HEK293 (cell line): Measurements from ENCODE around the gene PDE11A.

Experiments
- CTCF ChIA-PET: fragments of 350-600 bp; formaldehyde crosslinking; extraction: SDS; loops from one replicate; lab custom pipeline; 2021; ENCODE audit warnings: antibody characterized with exemption; lab: Yijun Ruan, JAX
- POLR2A ChIA-PET: fragments of 300-600 bp; formaldehyde crosslinking; extraction: SDS; loops from one replicate; lab custom pipeline; 2020; ENCODE audit warnings: antibody characterized with exemption, inconsistent platforms; lab: Yijun Ruan, JAX
- H3K27ac ChIP-seq: fragments of 200-500 bp; sonication (Bioruptor generic); 2 replicates; pipeline ENCODE4 v1.5.1; 2014; ENCODE audit warnings: low read depth, low read length, control low read depth, inconsistent platforms; ENCODE audit errors: extremely low read depth
- H3K36me3 ChIP-seq, 2 experiments: fragments of 200-500 bp in 1 of 2; sonication (Bioruptor generic) in 1 of 2; 1 replicate in 1 of 2; 2 replicates in 1 of 2; pipeline ENCODE4 v1.5.1; 2014 to 2017; ENCODE audit warnings: inconsistent platforms in 2 of 2, low read length in 2 of 2; ENCODE audit not compliant: control insufficient read depth in 2 of 2, insufficient read depth in 1 of 2
- H3K4me1 ChIP-seq: fragments of 200-500 bp; sonication (Bioruptor generic); 2 replicates; pipeline ENCODE4 v1.5.1; 2014; ENCODE audit warnings: mild to moderate bottlenecking, low read length, inconsistent platforms; ENCODE audit not compliant: control insufficient read depth, insufficient read depth
- H3K4me3 ChIP-seq: 2 replicates; pipeline ENCODE4 v1.5.1; 2011; ENCODE audit warnings: low read depth, mild to moderate bottlenecking, control low read depth, low read length, moderate library complexity
- H3K9me3 ChIP-seq: fragments of 200-500 bp; sonication (Bioruptor generic); 2 replicates; pipeline ENCODE4 v1.5.1; 2014; ENCODE audit warnings: low read depth, low read length, inconsistent platforms; ENCODE audit not compliant: control insufficient read depth, insufficient read depth
- GLIS2 ChIP-seq: fragments of 450-650 bp; formaldehyde crosslinking; IDR thresholded peaks from 2 replicates; pipeline ENCODE4 v1.5.1; 2016; ENCODE audit warnings: missing biosample characterization, missing genetic modification characterization
- KLF8 ChIP-seq: fragments of 450-650 bp; formaldehyde crosslinking; IDR thresholded peaks from 2 replicates; pipeline ENCODE4 v1.5.1; 2016; ENCODE audit warnings: missing biosample characterization, missing genetic modification characterization
- MYNN ChIP-seq: fragments of 450-650 bp; formaldehyde crosslinking; IDR thresholded peaks from 2 replicates; pipeline ENCODE4 v1.5.1; 2016; ENCODE audit warnings: missing biosample characterization, missing genetic modification characterization, borderline replicate concordance
- PRDM10 ChIP-seq: fragments of 450-650 bp; formaldehyde crosslinking; IDR thresholded peaks from 2 replicates; pipeline ENCODE4 v1.5.1; 2016; ENCODE audit warnings: missing biosample characterization, missing genetic modification characterization
- SETDB1 ChIP-seq: IDR thresholded peaks from one replicate; pipeline ENCODE4 v1.6.1; 2017; ENCODE audit warnings: mild to moderate bottlenecking, low read length, moderate library complexity, mixed read lengths; ENCODE audit not compliant: insufficient read length
- TSHZ1 ChIP-seq: fragments of 450-650 bp; formaldehyde crosslinking; IDR thresholded peaks from 2 replicates; pipeline ENCODE4 v1.5.1; 2016; ENCODE audit warnings: missing biosample characterization, missing genetic modification characterization, borderline replicate concordance
- ZBTB17 ChIP-seq: fragments of 450-650 bp; formaldehyde crosslinking; IDR thresholded peaks from 2 replicates; pipeline ENCODE4 v1.5.1; 2016; ENCODE audit warnings: missing biosample characterization, missing genetic modification characterization
- ZFP69B ChIP-seq: fragments of 450-650 bp; formaldehyde crosslinking; IDR thresholded peaks from 2 replicates; pipeline ENCODE4 v1.5.1; 2016; ENCODE audit warnings: missing biosample characterization, missing genetic modification characterization
- ZNF155 ChIP-seq: fragments of 450-650 bp; formaldehyde crosslinking; IDR thresholded peaks from 2 replicates; pipeline ENCODE4 v1.5.1; 2016; ENCODE audit warnings: missing biosample characterization, missing genetic modification characterization
- ZNF18 ChIP-seq: fragments of 450-650 bp; formaldehyde crosslinking; IDR thresholded peaks from 2 replicates; pipeline ENCODE4 v1.5.1; 2016; ENCODE audit warnings: missing biosample characterization, missing genetic modification characterization
- ZNF184 ChIP-seq: fragments of 450-650 bp; IDR thresholded peaks from 2 replicates; pipeline ENCODE4 v1.5.1; 2018; ENCODE audit warnings: missing biosample characterization, mild to moderate bottlenecking, missing genetic modification characterization
- ZNF2 ChIP-seq: fragments of 450-650 bp; formaldehyde crosslinking; IDR thresholded peaks from 2 replicates; pipeline ENCODE4 v1.5.1; 2016; ENCODE audit warnings: missing biosample characterization, missing genetic modification characterization
- ZNF202 ChIP-seq: fragments of 450-650 bp; formaldehyde crosslinking; IDR thresholded peaks from 2 replicates; pipeline ENCODE4 v1.5.1; 2016; ENCODE audit warnings: missing biosample characterization, missing genetic modification characterization, borderline replicate concordance
- ZNF239 ChIP-seq: fragments of 450-650 bp; formaldehyde crosslinking; IDR thresholded peaks from 2 replicates; pipeline ENCODE4 v1.5.1; 2016; ENCODE audit warnings: missing biosample characterization, missing genetic modification characterization
- ZNF324 ChIP-seq: fragments of 450-650 bp; formaldehyde crosslinking; IDR thresholded peaks from 2 replicates; pipeline ENCODE4 v1.5.1; 2016; ENCODE audit warnings: missing biosample characterization, missing genetic modification characterization
- ZNF558 ChIP-seq: fragments of 450-650 bp; formaldehyde crosslinking; IDR thresholded peaks from 2 replicates; pipeline ENCODE4 v1.5.1; 2016; ENCODE audit warnings: missing biosample characterization, missing genetic modification characterization
- ZNF580 ChIP-seq: fragments of 450-650 bp; formaldehyde crosslinking; IDR thresholded peaks from 2 replicates; pipeline ENCODE4 v1.5.1; 2016; ENCODE audit warnings: missing biosample characterization, missing genetic modification characterization
- ZNF747 ChIP-seq: fragments of 450-650 bp; formaldehyde crosslinking; IDR thresholded peaks from 2 replicates; pipeline ENCODE4 v1.5.1; 2016; ENCODE audit warnings: missing biosample characterization, missing genetic modification characterization
- ZNF791 ChIP-seq: fragments of 450-650 bp; formaldehyde crosslinking; IDR thresholded peaks from 2 replicates; pipeline ENCODE4 v1.5.1; 2016; ENCODE audit warnings: missing biosample characterization, missing genetic modification characterization
- ZSCAN30 ChIP-seq: fragments of 450-650 bp; IDR thresholded peaks from 2 replicates; pipeline ENCODE4 v1.5.1; 2018; ENCODE audit warnings: missing biosample characterization, mild to moderate bottlenecking, missing genetic modification characterization, moderate library complexity
- TF ChIP-seq, protein P1 (sequence below): fragments of 450-650 bp; formaldehyde crosslinking; IDR thresholded peaks from 2 replicates; pipeline ENCODE4 v1.5.1; 2016; ENCODE audit warnings: missing biosample characterization, missing genetic modification characterization

The PDE11A gene

DNA sequence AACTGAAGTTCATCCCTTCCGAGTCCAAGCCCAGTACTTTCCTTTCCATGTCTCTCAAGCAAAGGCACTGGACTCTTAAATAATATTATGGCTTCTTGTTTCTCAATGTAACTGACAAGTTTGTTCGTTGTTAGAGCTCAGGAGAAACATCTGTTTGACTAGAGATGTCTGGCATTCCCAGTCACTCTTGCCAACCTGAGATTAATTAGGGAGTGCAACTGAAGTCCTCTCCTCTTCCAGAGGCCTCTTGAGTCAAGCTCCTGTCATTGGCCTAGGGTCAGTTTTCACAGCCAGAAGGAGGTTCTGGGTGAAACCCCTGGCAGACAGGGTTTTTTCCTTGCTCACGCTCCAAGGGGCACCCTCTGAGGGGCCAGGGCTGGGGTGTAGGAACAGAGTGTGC is 483.9 kb downstream of the PDE11A start:
- no peaks in the 10 kb centered on the region for H3K36me3 ChIP-seq
- TF ChIP-seq MYNN (tag by site-specific recombination) (no peak), ZNF2 (tag by site-specific recombination) (no peak), ZNF791 (tag by site-specific recombination) (no peak), ZNF580 (tag by site-specific recombination) (no peak), PRDM10 (tag by site-specific recombination) (no peak), ZNF202 (no peak), TSHZ1 (tag by site-specific recombination) (no peak), ZNF324 (tag by site-specific recombination) (no peak), ZBTB17 (tag by site-specific recombination) (no peak), ZNF155 (no peak), GLIS2 (tag by site-specific recombination) (no peak), ZNF184 (no peak), ZFP69B (tag by site-specific recombination) (no peak), ZNF747 (tag by site-specific recombination) (no peak), ZNF558 (no peak), ZSCAN30 (tag by site-specific recombination) (no peak), KLF8 (tag by site-specific recombination) (no peak), SETDB1 (no peak)
- TF ChIP-seq, protein P1, sequence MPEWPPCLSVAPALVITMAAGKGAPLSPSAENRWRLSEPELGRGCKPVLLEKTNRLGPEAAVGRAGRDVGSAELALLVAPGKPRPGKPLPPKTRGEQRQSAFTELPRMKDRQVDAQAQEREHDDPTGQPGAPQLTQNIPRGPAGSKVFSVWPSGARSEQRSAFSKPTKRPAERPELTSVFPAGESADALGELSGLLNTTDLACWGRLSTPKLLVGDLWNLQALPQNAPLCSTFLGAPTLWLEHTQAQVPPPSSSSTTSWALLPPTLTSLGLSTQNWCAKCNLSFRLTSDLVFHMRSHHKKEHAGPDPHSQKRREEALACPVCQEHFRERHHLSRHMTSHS (tag by site-specific recombination), result no peak
- H3K9me3 ChIP-seq, result no peaks in the 10 kb centered on the region
- POLR2A ChIA-PET, result no interaction called here
- H3K4me3 ChIP-seq, result no peak overlapping the region
- CTCF ChIA-PET, result no interaction called here
- H3K27ac ChIP-seq, result no peak overlapping the region
- no peaks in the 10 kb centered on the region for H3K4me1 ChIP-seq

- no peak for TF ChIP-seq ZNF18 (tag by site-specific recombination)
- no peak for TF ChIP-seq ZSCAN30 (tag by site-specific recombination)
- TF ChIP-seq ZNF239 (tag by site-specific recombination), result no peak
- Histone ChIP-seq H3K36me3 (no peaks in the 10 kb centered on the region), H3K27ac (no peak overlapping the region), H3K4me3 (no peak overlapping the region), H3K4me1 (no peaks in the 10 kb centered on the region), H3K9me3 (no peaks in the 10 kb centered on the region)
- ChIA-PET POLR2A (no interaction called here), CTCF (interaction anchor here (0.7 kb wide), 1 partner anchor 502 kb away, joined by 4 read pairs; no protein-coding TSS in a partner anchor)
Measured at GRCh38 chr2:177587371-177587770, 485.2 kb downstream of the PDE11A start.
